NCI-H82 (cell line): ENCODE measurements around the gene EPHA6.

Experiments
- DNase-seq: peaks from one replicate; lab custom pipeline; 2025; lab: John Stamatoyannopoulos, UW

EPHA6 gene

DNA sequence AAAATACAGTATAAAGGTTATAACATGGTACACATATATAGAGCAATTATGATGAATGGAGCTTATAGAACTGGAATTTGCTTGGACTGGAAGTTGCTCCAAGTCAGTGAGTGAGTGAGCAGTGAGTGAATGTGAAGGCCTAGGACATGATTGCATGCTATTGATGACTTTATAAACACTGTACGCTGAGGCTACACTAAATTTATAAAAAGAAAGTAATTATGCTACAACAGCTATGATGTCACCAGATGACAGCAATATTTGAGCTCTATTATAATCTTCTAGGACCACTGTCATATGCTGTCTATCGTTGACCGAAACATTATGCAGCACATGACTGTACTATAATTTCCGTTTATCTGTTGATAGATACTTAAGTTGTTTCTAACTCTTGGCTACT lies 463.3 kb downstream of the EPHA6 start:
- DNase-seq, result no peak

- peak; percentile 49 for DNase-seq
These were observed 464.1 kb downstream of the EPHA6 start for GRCh38 chr3:97278506-97278905.

- DNase-seq, result no peak
These were observed 477.5 kb downstream of the EPHA6 start for GRCh38 chr3:97291901-97292300.

GRCh38 chr3:97293596-97294131 lies 479.3 kb downstream of the EPHA6 start:
- DNase-seq, result no peak

GRCh38 chr3:97297032-97297431 lies 482.6 kb downstream of the EPHA6 start:
- DNase-seq, result no peak

GRCh38 chr3:97301114-97301513 lies 486.7 kb downstream of the EPHA6 start:
- DNase-seq, result no peak

- no peak for DNase-seq
These were observed 491.8 kb downstream of the EPHA6 start for GRCh38 chr3:97306226-97306625.

DNA sequence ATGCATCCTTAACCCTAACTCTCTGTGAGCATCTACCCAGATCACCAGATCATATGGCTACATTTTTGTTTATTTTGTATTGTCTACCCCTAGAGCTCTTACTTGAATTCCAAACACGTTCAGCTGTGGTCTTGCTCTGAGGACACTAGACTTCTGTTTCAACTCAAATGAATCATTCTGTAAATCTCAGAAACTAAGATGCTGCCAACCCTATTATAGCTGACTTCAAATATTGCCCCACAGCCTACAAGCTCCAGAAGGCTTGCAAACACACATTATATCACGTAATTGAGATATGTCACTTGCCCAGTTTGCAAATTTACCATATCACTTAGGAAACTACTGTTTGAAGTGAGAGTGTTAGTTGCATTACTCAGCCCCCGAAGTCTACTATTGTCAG lies 524.0 kb downstream of the EPHA6 start:
- DNase-seq, result no peak

DNA sequence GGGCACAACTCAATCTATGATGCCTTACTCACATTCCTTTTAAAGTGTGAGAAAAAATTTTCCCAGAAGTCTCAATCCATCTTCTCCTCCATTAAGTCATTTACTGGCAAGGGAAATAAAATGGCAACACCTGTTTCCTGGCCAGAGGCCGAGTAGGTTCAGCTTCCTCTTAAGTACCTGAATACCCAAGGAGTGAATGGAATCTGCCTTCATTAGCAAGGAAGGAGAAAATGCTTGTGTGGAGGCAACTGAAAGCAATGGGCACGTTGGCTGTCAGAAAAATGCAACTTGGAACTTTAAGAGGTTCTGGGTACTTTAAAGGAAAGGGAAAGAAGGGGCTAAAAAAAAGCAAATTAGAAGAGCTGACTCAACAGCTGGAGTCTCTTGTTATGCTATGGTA lies 526.5 kb downstream of the EPHA6 start:
- DNase-seq, result no peak

- DNase-seq, result no peak
These were observed 533.4 kb downstream of the EPHA6 start for GRCh38 chr3:97347780-97348179.

DNA sequence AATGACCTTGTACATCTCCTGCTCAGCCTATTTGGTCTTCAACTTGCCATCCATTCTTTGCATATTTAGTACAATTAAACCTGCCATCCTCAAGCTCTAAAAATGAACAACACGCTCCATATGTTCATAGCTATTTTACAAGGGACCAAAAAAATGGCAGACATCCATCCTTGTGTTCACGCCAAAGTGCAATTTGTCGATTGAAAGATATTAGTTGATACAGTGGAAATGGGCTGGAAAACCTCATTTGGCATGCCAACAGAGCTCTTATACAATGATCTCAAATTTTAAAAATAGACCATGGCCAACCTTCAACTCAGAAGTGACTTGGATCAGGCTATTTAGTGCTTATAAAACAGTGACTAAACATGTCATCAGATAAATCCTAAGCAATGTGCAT lies 536.6 kb downstream of the EPHA6 start:
- DNase-seq, result no peak

- DNase-seq, result no peak
These were observed 538.8 kb downstream of the EPHA6 start for GRCh38 chr3:97353176-97353575.

DNA sequence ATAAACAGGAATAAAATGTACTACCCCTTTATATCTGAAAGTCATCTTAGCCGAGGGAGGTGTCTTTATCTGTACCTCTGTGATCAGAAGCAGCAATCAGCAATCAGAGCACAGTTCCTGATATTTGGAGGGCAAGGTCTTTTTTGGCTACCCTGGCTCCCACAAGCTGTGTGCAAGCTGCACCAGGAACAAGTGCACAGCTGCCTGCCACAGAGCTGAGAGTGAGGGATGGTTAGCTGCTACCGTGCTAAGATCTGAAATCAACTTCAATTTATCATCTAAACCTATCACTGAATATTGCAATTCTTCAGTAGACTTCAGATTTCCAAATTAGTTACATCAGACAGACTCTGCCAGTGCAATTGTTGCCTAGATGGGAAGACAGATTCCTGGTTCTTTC lies 545.6 kb downstream of the EPHA6 start:
- DNase-seq, result no peak

GRCh38 chr3:97360804-97361203 lies 546.4 kb downstream of the EPHA6 start:
- DNase-seq, result no peak

DNA sequence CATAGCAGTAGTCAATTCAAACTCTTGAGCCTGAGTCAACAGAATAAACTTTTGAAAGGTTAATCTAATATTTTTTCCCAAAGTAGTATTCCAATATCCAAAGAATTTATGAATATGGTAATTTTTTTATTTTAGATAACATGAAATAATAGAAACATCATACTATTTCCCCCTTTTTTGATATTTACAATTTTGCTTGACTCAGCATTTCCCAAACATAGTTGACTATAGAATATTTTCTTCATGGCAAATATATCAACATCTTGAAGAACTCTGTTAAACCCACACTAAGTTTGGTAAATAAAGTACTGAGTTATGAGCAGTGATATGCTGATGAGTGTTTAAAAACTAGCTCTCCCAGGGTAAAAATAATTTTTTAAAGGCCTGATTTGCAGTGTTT lies 570.2 kb downstream of the EPHA6 start:
- no peak for DNase-seq

DNA sequence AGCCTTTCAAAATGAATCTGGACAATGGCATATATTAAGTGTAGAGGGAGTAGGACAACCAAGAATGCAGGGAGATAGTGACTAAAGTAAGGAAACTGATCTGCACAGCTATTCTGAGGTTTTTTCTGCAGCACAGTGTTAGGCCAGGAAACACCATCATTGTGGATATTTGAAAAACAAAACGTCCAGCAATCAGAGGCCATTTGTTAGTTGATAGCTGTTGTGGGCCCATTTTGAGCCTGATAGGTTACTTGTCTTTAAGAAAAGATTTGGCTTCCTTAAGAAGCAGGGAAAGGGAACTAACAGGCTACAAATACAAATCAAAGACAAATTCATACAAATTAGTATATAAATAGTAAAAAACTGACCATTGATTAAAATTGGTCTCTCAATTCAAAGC lies 574.4 kb downstream of the EPHA6 start:
- no peak for DNase-seq

DNA sequence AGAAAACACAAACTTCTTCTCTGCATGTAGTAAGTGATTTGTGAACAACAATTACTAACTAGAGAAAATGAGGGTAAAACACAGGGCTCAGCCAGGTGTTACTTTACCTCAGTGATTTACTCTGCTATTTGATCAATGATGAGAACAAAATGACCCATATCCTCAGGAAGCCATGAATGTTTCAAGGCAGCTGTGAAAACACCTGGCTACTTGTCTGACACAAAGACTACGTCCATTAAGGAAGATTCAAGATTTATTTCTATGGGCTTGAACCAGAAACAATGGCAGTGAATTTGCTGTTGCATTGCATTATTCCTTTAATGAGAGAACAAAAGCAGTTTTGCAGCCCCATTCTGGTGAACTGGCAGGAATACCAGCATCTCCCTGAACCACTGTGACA lies 575.5 kb downstream of the EPHA6 start:
- no peak for DNase-seq

- DNase-seq, result no peak
These were observed 576.8 kb downstream of the EPHA6 start for GRCh38 chr3:97391167-97391566.

GRCh38 chr3:97409612-97410011 lies 595.2 kb downstream of the EPHA6 start:
- DNase-seq, result no peak

GRCh38 chr3:97421565-97421964 lies 607.2 kb downstream of the EPHA6 start:
- DNase-seq, result no peak

GRCh38 chr3:97425002-97425401 lies 610.6 kb downstream of the EPHA6 start:
- DNase-seq, result no peak

GRCh38 chr3:97430601-97431000 lies 616.2 kb downstream of the EPHA6 start:
- peak; percentile 43 for DNase-seq

- no peak for DNase-seq
These were observed 618.5 kb downstream of the EPHA6 start for GRCh38 chr3:97432914-97433313.

GRCh38 chr3:97438131-97438530 lies 623.7 kb downstream of the EPHA6 start:
- no peak for DNase-seq

- peak; percentile 24 for DNase-seq
These were observed 625.0 kb downstream of the EPHA6 start for GRCh38 chr3:97439373-97439772.
